Upper lobe of left lung (tissue), 6 donors: ENCODE data around the gene KRTAP4-8. TPM values are rescaled to one million over a fixed set of nuclear protein-coding genes. Genes with fewer than 3 reads are reported as not detected.
A peak's percentile ranks its signal among the peaks of the same experiment; 100 is the strongest.
"Not testable (repeated sequence)": the region's sequence is repeated elsewhere in the genome, so short reads cannot be mapped to it uniquely, and the experiment has no call there.

Source experiments
- ATAC-seq, 2 donors: fragments of 200-7000 bp; cut with Tn5 transposase; one replicate each; pipeline ENCODE4 v1.9.1; 2022; ENCODE audit warnings: mild to moderate bottlenecking in 2 of 2, moderate library complexity in 2 of 2; ENCODE audit not compliant: low FRiP score in 2 of 2
- DNase-seq, 2 donors: peaks; one replicate each; pipeline ENCODE4 v3.0.0-alpha.2; 2019 to 2020
- H3K27ac ChIP-seq, 4 donors: fragments of 200-600 bp; sonication (generic); one replicate each; pipeline ENCODE4 v1.5.1; 2016 to 2019
- H3K27me3 ChIP-seq, 4 donors: fragments of 200-600 bp; sonication (generic); one replicate each; pipeline ENCODE4 v1.5.1; 2017 to 2019
- H3K36me3 ChIP-seq, 4 donors: fragments of 200-600 bp; sonication (generic); one replicate each; pipeline ENCODE4 v1.5.1; 2016 to 2019
- H3K4me1 ChIP-seq, 4 donors: fragments of 200-600 bp; sonication (generic); one replicate each; pipeline ENCODE4 v1.5.1; 2018 to 2019
- H3K4me3 ChIP-seq, 4 donors: fragments of 200-600 bp; sonication (generic); one replicate each; pipeline ENCODE4 v1.5.1; 2017 to 2019; ENCODE audit warnings: mild to moderate bottlenecking in 2 of 4, moderate library complexity in 1 of 4
- H3K9me3 ChIP-seq, 4 donors: fragments of 200-600 bp; sonication (generic); one replicate each; pipeline ENCODE4 v1.5.1; 2018 to 2019
- EP300 ChIP-seq, 4 donors: sonication (generic); formaldehyde crosslinking; IDR thresholded peaks; one replicate each; pipeline ENCODE4 v1.5.1; 2017; ENCODE audit warnings: antibody characterized with exemption in 4 of 4, control low read depth in 2 of 4
- POLR2A ChIP-seq, 4 donors: fragments of 450-650 bp; IDR thresholded peaks; one replicate each; pipeline ENCODE4 v1.5.1; 2016 to 2017; ENCODE audit warnings: antibody characterized with exemption in 4 of 4, mild to moderate bottlenecking in 2 of 4
- POLR2AphosphoS5 ChIP-seq, 2 donors: sonication (generic); formaldehyde crosslinking; IDR thresholded peaks; one replicate each; pipeline ENCODE4 v1.5.1; 2017; ENCODE audit warnings: antibody characterized with exemption in 2 of 2
- WGBS, 2 donors: methylation state at CpG; one replicate each; pipeline ENCODE4 v1.1.5; 2017 to 2018; 5-methylcytosine and 5-hydroxymethylcytosine counted together
- total RNA-seq, 6 donors: library from RNA; depleted of rRNA in 4 of 6; stranded (reverse); fragments of >200 nt in 4 of 6; gene quantifications; one replicate each; pipeline versions ENCODE4 v1.1.0 to v1.2.1, GENCODE V29; 2016 to 2021
- TF ChIP-seq, protein P1 (sequence below), 6 experiments: fragments of 450-650 bp in 4 of 6; fragments of 200-600 bp in 2 of 6; sonication (generic) in 2 of 6; IDR thresholded peaks; one replicate each; pipeline ENCODE4 v1.5.1; 2016 to 2019; ENCODE audit warnings: antibody characterized with exemption in 6 of 6
- donor health status: DM: no; HTN: no; CAD: no; lungs with moderate emphysema.
- donor health status: DM: no; HTN: yes; CAD: no; lungs with severe emphysema.

KRTAP4-8 gene
- total RNA-seq, 6 donors from 2014 or later, result not detected

DNA sequence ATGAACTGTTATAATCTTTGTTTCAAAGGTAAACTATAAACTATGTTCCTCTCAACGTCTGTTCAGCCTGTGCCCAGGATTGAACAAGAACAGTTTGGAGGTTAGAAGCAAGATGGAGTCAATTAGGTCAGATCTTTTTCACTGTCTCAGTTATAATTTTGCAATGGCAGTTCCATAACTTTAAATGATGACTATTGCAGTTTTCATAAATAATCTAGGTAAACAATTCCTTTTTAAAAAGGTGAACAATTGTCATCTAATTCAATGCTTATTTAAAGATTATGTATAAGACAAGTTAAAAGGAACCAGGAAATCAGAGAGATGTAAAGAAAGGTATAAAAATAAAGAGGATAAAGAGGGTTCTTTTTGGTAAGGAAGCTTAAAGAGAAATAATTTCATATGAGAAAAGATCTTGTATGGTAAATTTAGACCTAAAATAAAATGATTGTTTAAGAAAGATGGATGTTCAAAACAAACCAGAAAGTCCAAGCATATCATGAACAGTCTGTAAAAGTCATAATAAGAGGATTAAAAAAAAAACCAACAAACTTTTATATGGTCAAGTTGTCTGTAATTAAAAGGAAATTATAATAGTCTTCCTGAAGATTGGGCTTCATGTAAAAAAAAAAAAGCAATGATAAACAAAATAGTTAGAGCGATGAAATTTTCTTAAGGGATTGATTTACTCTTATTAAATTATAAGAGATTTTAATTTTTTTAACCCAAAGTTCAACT is 13.4 kb upstream of the KRTAP4-8 start:
- Histone ChIP-seq H3K4me3 (no peak overlapping the region), H3K27ac (no peak overlapping the region), H3K36me3 (no peaks in the 10 kb centered on the region), H3K27me3 (no peaks in the 10 kb centered on the region), H3K4me1 (no peaks in the 10 kb centered on the region), H3K9me3 (no peaks in the 10 kb centered on the region)
- TF ChIP-seq POLR2A (IDR thresholded peaks at IDR 0.05), result no peak
- TF ChIP-seq, protein P1, sequence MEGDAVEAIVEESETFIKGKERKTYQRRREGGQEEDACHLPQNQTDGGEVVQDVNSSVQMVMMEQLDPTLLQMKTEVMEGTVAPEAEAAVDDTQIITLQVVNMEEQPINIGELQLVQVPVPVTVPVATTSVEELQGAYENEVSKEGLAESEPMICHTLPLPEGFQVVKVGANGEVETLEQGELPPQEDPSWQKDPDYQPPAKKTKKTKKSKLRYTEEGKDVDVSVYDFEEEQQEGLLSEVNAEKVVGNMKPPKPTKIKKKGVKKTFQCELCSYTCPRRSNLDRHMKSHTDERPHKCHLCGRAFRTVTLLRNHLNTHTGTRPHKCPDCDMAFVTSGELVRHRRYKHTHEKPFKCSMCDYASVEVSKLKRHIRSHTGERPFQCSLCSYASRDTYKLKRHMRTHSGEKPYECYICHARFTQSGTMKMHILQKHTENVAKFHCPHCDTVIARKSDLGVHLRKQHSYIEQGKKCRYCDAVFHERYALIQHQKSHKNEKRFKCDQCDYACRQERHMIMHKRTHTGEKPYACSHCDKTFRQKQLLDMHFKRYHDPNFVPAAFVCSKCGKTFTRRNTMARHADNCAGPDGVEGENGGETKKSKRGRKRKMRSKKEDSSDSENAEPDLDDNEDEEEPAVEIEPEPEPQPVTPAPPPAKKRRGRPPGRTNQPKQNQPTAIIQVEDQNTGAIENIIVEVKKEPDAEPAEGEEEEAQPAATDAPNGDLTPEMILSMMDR (IDR thresholded peaks at IDR 0.05), result no peak
- TF ChIP-seq POLR2AphosphoS5 (IDR thresholded peaks at IDR 0.05), result no peak
- no peak for TF ChIP-seq EP300 (IDR thresholded peaks at IDR 0.05)
- DNase-seq, result no peak
- WGBS, 2 donors, result 74 to 79% methylated on average over 2 of the region's 2 CpGs
- ATAC-seq, result no peak

DNA sequence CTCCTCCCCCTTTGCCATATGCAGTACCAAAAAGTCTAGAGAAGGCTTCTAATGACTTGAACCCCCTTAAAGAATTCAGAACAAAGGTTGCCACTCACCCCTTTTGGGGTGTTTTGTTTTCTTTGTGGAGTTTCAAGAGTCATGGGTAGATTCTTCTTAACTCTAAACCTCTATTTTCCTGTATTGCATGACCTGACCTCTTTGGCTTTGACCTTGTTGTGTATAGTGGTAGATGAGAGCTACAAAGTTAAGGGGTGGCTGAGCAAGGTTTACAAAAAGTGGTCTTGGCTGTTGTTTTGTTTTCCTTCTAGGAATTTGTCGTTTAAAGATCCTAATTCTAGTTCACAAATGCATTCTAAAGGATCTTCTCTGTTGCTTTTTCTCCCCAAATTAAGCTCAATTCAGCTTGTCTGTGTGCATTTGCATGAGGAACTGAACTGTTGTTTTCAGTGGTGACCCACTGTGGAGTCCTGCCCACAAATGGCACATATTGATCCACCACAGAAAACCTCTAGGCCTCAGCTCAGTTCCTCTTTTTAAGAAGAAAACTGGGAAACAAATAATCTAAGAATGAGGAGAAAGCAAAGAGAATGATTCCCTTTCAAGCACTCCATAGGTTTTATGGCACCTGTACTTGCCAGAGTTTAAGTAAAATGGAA is 10.9 kb upstream of the KRTAP4-8 start:
- DNase-seq, H3K27me3 ChIP-seq, H3K27ac ChIP-seq, H3K4me1 ChIP-seq, H3K36me3 ChIP-seq, H3K9me3 ChIP-seq, ATAC-seq, H3K4me3 ChIP-seq: not testable (repeated sequence)
- WGBS, 2 donors, result 0% methylated on average over 1 of the region's 1 CpG

DNA sequence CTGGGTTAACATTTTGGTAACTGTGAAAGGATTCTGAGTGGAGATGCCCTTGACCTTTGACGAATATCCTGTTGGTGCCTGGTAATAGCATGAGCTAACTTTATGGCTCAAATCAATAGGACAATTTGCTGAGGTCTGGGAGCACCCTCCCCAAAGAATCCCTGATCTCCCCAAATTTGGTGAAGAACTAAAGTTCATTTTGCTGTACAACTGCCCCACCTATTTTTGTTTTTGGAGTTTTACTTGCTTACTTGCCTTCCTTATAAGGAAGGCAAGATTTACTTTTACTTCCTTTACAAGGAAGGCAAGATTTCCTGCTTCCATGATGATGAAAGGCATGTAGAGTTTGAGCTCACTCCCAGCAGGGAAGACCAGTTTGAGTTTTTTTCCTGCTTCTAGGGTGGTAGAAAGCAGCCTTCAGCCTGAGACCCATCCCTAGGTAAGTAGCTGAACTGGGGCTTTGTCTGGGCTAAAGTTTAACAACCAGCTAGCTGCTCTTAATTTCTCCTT is 10.1 kb upstream of the KRTAP4-8 start:
- Histone ChIP-seq H3K36me3 (no peaks in the 10 kb centered on the region), H3K4me3 (no peak overlapping the region), H3K27me3 (no peaks in the 10 kb centered on the region), H3K27ac (no peak overlapping the region), H3K9me3 (no peaks in the 10 kb centered on the region), H3K4me1 (no peaks in the 10 kb centered on the region)
- DNase-seq (no peak), ATAC-seq (no peak)
- TF ChIP-seq POLR2AphosphoS5 (IDR thresholded peaks at IDR 0.05), result no peak
- TF ChIP-seq, protein P1 (IDR thresholded peaks at IDR 0.05), result no peak
- TF ChIP-seq EP300 (IDR thresholded peaks at IDR 0.05), result no peak
- no peak for TF ChIP-seq POLR2A (IDR thresholded peaks at IDR 0.05)
- 79 to 83% methylated on average over 1 of the region's 1 CpG for WGBS, 2 donors

DNA sequence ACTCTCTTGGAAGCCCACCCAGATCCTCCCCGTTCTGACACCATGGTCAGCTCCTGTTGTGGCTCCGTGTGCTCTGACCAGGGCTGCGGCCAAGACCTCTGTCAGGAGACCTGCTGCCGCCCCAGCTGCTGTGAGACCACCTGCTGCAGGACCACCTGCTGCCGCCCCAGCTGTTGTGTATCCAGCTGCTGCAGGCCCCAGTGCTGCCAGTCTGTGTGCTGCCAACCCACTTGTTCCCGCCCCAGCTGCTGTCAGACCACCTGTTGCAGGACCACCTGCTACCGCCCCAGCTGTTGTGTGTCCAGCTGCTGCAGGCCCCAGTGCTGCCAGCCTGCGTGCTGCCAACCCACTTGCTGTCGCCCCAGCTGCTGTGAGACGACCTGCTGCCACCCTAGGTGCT is 7.4 kb upstream of the KRTAP4-8 start, which contains the start of gene KRTAP4-9:
Gene KRTAP4-9 (plus strand): TSS at position 43 of the 400 bp plus-strand sequence. CDS start 0 bp downstream, at position 43.
- not testable (repeated sequence) for H3K36me3 ChIP-seq, H3K27ac ChIP-seq, H3K27me3 ChIP-seq, H3K4me3 ChIP-seq, H3K4me1 ChIP-seq, ATAC-seq, H3K9me3 ChIP-seq
- 90% methylated on average over 7 of the region's 10 CpGs; no CpG with 5 or more reads in 1 of the 2 donors for WGBS, 2 donors
- DNase-seq, result peak in 1 of 2 donors; percentile 57

DNA sequence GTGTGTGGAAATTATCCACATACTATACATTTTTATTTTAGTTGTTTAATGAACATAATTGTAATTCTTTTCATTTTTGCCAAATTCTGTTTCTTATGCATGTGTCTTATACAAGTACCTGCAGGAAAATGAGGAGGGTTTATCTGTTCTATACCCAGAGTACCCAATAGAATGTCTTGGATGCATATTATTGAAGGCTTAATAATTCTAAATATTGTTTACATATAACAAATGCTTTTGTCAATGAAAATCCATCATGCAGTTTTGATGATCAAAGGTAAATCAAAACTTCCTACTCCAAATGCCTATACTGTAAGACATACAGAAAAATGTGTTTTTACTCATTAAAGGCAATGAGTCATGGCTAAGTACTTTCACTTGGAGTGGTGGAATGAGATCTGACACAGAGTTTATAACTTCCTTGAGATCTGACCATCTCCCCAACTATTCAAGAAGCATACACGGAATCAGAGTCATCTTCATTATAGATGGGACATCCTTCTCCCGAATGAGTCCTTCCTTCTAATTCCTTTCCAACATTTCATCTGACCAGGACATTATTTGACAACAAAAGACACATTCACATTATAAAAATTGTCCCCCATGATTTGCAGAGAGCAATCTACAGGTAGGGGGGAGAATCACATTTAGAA is 6.6 kb upstream of the KRTAP4-8 start:
- not testable (repeated sequence) for H3K36me3 ChIP-seq, H3K27me3 ChIP-seq, H3K27ac ChIP-seq, H3K4me3 ChIP-seq, H3K4me1 ChIP-seq, ATAC-seq, H3K9me3 ChIP-seq, DNase-seq
- WGBS, 2 donors, result 72 to 77% methylated on average over 2 of the region's 2 CpGs

DNA sequence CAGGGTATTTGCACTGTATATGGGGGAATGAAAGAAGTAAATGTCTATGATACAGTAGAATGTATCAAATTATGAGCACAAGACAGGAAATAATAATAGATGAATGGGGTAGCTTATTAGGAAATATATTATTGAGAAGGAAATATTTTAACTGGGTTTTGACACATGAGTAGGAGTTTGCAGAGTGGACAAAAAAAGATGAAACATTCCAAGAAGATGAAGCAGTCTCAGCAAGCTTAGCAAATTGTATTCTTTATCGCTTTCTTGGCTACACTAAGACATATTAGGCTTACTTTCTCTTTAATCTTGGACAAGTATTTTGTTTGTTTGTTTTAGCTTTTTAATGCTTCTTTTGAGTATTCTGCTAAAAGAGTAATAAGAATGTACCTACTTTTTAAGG is 6.0 kb upstream of the KRTAP4-8 start:
- TF ChIP-seq, protein P1 (IDR thresholded peaks at IDR 0.05), result no peak
- TF ChIP-seq POLR2AphosphoS5 (IDR thresholded peaks at IDR 0.05) (no peak), EP300 (IDR thresholded peaks at IDR 0.05) (no peak), POLR2A (IDR thresholded peaks at IDR 0.05) (no peak)
- Histone ChIP-seq H3K27ac (no peak overlapping the region), H3K36me3 (no peaks in the 10 kb centered on the region), H3K9me3 (no peaks in the 10 kb centered on the region), H3K4me1 (no peaks in the 10 kb centered on the region), H3K27me3 (no peaks in the 10 kb centered on the region), H3K4me3 (no peak overlapping the region)
- DNase-seq (no peak), ATAC-seq (no peak)
- 89 to 97% methylated on average over 1 of the region's 1 CpG for WGBS, 2 donors
